NK-92 (cell line): ENCODE data around the gene MYMK.

ENCODE experiments used
- DNase-seq: peaks from one replicate; lab custom pipeline; 2025; ENCODE audit not compliant: unreplicated experiment; lab: John Stamatoyannopoulos, UW

The MYMK gene

DNA sequence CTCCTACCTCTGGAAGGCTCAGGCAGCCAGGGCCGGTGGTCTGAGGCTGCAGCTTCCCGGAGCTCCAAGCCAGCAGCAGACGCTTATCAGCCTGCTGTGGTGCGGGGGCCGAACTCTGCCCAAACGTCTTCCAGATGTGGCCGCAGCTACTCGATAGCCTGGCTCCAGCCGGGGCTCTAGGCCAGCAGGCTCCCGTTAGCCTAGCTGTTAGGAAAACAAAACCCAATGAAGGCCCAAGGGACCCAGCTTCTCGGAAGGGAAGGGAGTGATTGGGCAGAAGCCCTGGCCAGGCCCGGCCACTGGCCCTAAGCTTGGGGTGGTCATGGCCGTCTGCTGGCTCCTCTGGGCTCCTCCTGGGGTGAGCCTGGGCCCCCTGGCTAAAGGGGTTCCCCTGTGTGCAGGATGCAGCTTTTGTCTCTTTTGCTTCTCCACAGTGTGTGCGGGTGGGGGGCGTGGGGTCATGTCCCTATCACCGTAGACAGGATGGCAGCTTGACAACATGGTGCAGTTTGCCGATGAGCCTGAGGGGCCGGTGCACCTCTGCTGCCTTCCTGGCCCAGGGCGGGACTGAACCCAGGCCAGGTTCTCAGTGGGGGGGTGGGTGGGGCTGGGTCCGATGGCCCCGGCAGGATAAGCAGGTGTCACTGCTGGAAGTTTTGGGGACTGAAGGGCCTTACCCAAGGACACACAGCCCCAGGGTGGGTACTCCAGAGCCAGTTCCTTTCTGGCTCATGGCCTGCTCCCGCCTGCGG is 18.7 kb downstream of the MYMK start:
- DNase-seq: no peak

DNA sequence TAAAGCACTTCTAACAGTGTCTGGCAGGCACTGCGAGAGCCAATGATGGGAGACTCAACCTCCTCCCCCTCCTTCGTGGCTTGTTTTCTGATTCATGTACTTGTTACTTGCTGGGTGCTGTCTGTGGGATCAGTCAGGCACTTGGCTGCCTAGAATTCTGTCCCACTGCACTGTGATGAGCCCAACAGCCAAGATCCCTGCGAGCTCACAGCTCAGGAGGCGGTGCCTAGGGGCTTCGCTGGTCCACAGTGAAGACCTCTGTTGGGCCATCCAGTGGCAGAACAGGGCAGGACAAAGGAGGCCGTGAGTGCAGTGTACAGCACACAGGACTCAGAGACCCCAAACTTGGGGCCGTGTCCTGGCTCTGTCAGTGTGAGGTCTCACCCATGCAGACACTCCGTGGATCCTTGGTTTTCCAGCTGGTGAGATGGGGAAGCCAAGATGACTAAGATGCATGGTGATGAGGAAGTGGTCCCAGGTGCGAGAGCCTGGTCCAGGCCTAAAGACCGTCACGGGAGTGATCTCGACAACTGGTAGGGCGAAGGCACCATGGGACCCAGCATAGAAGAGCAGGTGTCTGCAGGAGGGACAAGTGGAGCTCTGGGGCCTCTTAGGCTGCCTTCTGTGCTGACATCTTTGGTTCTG is 19.5 kb downstream of the MYMK start:
- no peak for DNase-seq

DNA sequence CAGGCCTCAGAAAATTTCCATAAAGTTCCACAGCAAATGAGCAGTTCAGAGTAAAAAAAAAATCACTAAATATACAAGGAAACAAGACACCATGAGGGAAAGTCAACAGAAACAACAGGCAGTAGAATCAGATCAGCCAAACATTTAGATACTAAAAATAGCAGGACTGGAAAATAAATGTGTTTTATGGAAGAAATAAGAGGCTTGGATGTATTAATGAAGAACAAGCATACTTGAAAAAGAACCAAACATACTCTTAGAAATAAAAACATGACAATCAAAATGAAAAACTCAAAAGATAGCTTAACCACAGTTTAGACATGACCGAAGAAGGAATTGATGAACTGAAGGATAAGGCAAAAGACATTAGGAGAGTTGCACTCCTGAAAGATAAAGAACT is 22.6 kb downstream of the MYMK start:
- DNase-seq: no peak

DNA sequence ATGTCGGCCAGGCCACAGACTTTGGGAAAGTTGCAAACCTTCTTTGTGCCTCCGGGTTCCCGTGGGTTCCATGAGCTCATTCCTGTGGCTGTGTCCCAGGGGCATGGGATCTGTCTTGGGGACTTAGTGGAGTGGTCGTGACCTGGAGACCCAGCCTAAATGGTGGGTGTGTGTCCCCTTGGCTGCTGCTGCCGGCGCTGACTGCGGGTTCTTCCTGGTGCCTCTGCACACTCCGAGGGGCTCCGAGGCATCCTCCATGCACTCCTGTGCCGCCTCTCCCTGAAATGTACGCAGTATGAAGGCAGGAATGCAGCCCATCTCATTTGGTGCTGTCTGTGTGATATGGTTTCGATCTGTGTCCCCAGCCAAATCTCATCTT is 24.9 kb downstream of the MYMK start:
- no peak for DNase-seq

DNA sequence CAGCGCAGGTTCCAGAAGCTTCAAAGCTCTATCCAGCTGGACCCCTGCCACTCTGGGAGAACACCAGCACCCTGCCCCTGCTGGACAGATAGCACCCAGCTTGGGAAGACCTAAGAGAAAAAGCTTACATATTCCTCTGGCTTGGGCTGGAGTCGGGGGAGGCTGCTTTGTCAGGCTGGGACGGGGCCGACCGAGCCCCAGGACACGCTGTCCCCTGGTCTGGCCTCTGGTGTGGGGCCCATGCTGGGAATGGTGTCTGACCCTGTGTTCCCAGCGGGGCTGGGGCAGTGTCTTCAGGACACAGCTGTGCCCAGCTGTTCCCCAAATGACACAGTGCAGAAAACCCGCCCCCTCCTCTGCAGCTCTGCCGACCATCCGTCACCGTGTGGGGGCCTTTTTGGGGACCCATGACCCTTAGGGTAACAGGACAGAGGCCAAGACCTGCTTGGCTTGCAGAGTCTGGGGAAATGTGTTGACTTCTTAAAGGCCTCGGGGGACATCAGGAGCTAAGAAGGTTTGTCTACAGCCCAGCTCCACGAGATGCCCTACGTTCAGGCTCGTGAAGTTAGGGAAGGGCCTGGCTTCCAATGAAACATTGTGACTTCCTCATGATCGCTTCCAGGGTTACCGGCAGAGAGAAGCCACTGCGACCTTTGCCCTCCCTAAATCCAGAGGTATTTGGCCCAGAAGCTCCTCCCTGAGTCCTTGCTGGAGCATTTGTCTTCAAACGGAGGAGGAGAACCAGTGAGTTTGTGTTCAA is 25.4 kb downstream of the MYMK start:
- DNase-seq: no peak

DNA sequence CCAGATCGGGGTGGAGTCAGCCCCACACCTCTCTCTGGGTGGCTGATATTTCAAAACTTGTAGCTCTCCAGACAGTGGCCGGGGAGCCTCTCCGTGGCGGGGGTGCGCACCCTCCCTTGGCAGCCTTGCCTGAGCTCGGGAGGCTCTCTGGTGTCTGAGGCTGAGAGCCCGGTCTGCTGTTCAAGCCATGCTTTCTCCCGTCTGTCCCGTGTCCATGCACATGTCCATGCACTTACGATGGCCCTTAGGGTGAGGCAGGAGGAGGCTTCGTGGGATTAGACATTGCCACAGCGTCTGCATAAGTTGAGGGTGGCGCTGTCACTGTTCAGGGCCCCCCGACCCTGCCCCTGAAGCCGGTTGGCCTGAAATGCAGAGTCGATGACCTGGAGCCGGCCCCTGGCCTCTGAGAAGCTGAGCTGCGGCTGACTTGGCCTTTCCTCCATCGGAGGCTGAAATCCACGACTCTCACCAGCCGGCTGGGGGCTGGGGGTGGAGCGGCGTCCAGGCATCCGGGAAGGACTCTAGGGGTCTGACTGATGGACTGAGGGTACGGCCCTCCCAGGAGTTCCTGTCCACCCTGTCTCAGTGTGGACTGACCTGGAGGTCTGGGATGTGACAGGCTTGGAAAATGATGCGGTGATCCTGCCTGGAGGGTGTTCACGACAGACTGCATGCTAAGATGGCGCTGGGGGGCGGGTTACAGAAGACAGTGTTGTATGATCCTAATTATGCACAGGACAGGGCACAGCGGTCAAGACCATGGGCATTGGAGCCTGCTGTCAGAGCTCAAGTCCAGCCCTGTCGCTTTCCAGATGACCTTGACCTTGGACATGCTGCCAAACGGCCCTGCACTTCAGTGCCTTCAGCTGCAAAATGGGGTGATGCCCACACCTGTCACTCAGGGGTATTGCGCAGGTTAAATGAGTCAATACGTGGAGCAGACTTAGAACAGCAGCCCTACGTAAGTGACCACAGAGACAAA is 27.6 kb downstream of the MYMK start:
- DNase-seq: no peak

DNA sequence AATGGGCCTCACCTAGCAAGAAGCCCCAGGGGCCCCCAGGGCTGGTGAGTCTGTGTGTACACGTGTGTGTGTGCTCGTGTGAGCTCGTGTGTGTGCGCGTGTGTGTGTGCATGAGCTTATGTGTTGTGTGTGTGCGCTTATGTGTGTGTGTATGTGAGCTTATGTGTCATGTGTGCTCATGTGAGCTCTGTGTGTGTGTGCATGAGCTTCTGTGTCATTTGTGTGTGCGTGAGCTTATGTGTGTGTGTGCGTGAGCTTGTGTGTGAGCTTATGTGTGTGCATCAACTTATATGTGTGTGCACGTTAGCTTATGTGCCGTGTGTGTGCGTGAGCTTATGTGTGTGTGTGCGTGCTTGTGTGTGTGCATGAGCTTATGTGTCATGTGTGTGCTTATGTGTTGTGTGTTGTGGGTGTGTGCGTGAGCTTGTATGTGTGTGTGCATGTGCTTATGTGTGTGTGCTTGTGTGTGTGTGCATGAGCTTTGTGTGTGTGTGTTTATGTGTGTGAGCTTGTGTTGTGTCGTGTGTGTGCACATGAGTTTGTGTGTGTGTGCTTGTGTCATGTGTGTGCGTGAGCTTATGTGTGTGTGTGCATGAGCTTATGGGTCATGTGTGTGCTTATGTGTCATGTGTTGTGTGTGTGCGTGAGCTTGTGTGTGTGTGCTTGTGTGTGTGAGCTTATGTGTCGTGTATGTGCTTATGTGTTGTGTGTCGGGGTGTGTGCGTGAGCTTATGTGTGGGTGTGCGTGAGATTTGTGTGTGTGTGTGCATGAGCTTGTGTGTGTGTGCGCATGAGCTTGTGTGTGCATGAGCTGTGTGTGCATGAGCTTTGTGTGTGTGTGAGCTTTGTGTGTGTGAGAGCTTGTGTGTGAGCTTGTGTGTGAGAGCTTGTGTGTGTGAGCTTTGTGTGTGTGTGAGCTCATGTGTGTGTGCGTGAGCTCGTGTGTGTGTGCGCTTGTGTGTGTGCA is 29.1 kb downstream of the MYMK start:
- no peak for DNase-seq

DNA sequence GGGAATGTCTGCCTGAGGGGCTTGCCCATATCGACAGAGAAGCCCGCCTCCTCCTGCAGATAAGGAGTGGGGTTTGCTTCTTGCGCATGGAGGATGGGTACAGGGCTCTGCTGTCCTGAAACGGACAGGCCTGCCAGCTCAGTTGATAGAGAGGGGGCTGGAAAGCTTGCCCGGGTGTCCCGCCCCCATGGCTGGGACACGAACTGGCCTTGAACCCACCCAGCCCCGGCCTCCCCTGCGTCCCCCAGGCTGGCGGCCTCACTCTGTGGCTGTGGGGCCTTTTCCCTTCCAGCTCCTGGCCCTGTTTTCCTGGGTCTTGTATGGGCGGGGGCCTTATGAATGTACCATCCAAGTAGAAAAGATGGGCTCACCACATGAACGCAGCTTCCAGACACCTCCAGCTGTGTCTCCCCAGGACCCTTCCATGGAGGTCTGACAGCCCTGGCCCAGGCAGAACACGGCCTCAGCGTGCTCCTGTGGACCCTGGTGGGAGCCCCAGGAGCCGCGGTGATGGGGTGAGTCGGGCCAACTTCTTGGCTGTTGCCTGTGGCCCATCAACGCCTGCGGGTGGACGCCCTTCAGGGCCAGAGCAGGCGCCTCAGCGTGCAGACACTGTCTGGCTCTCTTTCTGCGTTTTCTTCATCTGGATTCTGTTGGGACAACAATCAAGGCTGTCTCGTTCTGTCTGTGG is 30.0 kb downstream of the MYMK start:
- DNase-seq: no peak

DNA sequence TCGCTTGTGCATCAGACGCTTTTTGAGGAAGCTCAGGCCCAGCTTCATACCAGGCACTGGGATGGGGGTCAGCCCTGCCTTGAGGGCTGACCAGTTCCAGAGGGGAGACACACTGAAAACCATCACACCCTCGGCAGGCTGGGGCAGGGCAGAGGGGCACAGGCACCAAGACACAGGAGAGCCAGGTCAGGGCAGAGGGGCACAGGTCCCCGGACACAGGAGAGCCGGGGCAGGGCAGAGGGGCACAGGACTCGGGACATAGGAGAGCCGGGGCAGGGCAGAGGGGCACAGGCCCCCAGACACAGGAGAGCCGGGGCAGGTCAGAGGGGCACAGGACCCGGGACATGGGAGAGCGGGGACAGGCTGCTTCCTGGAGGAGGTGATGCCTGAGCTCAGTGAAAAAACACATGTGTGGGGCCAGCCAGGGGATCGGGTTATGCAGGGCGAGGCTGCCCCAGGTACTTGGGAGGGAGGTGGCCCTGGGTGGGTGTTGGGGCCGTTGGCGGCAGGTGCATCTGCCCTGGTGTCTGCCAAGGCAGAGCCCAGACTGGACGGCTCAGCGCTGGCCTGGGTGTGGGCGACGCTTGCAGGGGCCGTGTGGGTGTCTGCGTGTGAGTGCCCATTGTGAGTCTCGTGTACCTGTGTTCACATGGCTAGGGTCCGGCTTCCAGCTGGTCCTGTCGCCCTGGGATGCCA is 30.8 kb downstream of the MYMK start:
- no peak for DNase-seq

DNA sequence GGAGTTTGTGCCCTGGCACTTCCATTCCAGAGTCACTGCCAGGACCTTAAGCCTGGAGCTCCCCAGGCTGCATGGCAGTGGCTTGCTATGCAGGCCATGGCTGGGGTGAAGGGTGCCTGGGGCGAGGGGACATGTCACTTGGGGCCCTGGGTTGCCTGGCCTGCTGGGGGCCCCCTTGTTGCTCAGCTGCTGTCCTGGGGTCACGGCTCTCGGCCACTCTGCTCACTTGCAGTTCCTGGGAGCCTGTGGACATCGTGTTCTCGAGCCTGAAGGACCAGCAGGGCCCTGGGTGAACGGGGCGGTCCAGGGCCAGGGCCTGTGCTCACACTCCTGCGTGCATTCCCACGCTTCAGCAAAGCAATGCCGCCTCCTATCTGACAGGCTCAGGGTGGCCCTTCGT is 31.3 kb downstream of the MYMK start:
- no peak for DNase-seq

DNA sequence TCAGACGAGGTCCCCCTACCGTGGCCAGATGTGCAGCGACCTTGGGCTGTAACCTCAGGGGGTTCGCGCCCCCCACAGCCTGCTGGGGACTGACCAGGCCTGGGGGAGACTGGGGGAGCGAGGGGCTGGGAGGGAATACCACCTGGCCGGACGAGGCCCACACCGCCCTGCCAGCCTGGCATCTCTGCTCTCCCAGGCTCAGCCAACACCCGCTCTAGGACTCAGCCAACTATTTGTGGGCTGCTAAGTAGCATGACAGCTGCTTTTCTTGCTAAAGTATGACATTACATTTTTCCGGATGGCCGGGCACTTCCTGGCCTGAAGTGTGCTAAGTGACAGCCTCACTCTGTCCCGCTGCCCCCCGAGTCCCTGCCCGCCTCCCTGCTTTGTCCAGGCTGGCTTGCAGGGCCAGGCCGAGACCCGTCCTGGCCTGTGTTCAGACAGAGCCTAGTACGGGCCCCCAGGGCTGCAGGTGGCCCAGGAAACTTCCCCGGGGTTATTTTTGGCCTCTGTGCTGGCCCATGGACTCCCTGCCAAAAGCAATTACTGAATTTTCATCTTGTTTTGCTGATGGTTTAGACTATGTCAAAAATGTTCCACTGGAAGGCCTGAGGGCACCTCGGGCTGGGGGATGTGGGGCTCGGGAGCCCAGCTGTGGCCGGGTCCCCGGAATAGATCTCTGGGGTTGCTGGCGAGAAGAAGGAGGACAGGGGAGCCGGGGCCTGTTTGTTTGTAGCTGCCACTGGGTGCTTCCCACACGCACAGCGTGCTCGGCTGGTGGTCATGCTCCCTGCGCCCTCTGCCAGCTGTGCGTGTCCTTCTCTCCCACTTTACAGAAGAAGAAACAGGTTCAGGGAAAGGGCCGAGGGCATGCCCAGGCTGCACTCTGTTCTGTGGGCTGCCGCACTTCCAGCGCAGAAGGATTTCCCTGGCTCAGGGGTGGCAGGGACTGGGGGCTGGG is 32.4 kb downstream of the MYMK start:
- no peak for DNase-seq

DNA sequence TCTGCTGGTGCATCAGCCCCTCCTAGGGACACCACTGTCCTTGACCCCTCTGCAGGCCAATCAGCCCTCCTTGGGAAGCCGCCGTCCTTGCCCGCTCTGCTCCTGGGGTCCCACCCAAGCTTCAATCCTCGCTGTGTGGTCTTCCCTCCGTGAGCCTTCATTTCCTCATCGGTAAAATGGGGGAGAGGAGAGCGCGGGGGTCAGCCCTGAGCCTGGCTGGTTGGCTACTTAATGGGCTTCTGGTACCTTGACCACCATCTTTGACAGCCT is 33.2 kb downstream of the MYMK start:
- no peak for DNase-seq

DNA sequence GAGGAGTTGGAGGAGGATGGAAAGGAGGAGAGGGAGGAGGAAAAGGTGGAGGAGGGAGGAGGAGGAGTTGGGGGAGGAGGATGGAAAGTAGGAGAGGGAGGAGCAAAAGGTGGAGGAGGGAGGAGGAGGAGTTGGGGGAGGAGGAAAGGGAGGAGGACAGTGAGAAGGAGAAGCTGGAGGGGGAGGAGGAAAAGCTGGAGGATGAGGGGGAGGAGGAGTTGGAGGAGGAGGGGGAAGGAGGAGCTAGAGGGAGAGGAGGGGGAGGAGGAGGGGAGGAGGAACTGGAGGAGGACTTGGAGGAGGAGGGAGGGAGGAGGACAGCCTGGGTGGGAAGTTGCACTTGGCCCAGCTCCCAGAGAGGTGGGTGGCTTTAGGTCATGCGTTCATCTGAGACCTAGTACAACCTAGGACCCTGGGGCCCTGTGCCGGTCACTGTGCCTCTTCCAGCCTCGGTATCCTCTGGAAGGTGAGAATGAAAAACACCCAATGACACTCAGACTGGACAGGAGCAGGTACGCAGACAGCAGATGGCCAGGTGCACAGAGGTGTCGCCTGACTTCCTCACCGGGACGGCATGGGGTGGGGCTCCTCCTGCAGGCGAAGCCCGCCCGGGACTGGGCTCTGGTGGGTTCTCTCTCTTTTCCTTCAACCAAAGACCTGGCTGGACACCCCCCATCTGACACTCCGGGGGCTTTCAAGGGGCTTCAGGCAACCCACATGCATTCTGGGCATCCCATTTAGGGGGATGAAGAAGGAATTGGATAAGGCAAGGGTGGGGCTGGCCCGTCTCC is 33.7 kb downstream of the MYMK start:
- no peak for DNase-seq

DNA sequence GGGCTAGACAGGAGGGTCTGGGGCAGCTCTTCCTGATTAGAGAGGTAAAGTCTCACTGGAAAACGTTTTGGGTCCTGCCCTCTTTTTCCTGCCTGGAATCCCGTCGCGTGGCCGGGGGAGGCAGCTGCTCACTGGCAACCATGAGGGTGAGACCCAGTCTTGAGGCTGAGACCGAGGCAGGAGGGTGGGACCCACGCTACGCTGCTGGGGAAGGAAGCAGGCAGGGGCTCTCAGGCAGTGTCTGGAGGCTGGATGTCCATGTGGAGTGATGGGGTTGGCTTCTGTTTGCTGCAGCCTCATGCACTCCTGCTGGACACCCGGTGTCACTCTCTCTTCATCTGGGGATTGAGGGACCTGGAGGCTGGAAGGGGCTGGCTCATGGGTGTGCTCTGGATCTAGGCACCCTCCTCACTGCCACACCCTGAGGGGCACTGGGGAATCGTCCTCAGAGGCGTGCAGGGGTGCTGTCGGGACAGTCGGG is 34.5 kb downstream of the MYMK start:
- no peak for DNase-seq

DNA sequence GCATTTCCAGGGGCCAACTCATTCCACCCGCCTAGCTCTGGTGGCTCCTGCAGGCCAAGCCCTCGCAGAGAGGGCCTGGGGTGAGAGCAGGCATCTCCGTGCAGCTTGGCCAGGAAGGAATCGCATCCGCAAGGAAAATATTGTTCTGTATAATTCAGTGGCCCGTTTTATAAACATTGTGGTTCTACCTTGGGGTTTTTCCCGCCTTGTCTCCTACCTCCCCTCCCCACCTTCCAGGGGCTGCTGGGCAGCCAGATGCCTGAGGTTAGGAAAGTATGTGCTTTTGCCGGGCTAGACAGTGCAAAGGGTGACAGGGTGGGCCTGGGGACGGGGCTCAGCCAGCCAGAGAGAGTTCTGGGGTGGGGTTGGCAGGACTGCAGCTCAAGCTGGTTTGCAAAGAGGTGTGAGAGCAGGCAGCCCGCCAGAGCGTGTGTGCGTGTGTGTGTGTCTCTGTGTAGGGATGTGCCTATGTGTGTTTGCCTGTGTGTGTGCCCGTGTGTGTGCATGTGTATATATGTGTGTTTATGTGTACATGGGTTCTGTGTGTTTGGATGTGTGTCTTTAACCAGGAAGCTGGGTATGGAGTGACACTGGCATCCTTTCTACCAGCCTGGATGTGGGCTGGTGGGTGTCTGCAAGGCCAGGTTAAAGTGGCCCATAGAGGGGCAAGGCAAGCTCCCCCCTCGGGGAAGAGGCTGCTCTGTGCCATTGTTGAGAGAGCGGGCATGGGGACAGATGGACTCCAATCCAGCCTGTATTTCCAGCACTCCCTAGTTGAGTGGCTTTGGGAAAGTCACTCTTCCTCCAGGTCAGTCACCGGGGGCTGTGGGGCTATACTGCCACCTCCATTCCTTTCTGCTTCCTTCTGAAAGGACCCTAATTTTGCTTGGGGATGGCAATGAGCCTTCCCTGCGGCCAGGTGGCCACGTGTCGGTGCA is 35.2 kb downstream of the MYMK start:
- no peak for DNase-seq
